ENCODE data around the gene OBP2A.

OBP2A gene

DNA sequence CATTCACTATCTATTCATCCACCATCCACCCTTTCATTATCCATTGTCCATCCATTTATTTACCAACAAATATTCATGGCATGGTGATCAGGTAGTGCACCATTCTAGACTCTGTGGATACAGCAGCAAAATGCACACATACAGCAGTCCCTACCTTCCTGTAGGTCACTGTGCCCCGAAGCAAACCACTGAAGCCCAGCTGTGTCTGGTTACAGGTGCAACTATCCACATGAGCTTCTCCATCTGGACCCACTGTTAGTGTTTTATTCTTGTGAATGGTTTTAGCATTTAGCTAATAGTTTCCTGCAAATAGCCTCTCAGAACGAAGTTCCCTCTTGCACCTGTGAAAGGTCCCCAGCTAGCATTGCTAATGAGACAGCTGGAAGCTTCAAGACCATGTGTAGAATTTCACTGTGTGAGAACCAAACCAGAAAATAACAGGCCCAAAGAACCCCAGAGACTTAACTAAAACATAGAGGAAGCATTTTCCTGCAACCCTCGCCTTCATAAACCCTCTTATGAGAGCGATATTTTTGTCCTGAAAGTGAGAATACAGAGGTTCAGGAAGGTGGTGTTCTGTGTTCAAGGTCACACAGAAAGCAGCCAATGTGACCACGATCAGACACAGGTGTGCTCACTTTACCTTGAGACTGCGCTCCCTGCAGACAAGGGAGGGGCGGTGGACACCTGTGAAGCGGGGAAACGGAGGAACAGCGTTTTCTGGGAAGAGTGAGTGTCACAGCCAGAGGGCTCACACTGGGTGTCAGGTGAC is 34.1 kb downstream of the OBP2A start:
- TF ChIP-seq FOXM1 (IDR thresholded peaks at IDR 0.05; ENCODE audit: borderline replicate concordance, low read depth) = no peak
- TF ChIP-seq TCF12 (IDR thresholded peaks at IDR 0.05; ENCODE audit: low read depth) = no peak
- TF ChIP-seq USF1 (IDR thresholded peaks at IDR 0.05) = no peak
- no peak for TF ChIP-seq CREB1 (IDR thresholded peaks at IDR 0.05; ENCODE audit: low read depth)

DNA sequence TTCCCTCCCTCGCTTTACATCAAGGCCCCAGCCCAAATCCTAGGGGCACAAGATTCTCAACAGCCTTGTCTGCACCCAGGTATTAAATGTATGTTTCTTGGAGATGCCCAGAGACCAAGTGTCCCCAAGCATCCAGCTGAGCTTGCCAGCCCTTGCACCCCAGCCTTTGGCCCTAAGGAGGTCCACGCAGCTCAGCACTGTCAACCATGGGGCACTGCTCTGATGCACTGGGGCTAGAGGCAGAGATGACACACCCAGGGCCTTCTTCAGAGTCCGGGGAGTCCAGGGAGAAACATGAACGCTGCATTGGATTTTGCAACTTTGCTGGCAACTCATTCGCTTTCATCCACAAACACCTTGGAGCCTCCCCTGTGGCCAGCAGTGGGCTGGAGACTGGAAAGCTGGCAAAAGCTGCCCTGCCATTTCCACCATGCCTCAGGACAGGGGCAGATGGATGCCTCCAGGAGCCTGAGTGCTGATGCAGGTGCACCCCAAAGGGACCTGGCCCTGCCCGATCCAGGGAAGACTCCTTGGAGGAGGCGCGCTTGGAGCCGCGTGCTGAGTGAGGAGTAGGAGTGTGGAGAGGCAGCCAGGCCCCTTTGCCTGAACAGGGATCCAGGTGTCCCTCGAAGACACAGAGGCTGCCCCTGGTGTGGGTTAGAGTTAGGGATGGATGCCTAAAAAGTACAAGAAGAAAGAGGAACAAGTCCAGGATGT is 34.9 kb downstream of the OBP2A start:
- no peak for TF ChIP-seq ZBTB7A (IDR thresholded peaks at IDR 0.05; ENCODE audit: low read depth)
- no peak for TF ChIP-seq NFIC (IDR thresholded peaks at IDR 0.05)
- TF ChIP-seq YY1 (IDR thresholded peaks at IDR 0.05; ENCODE audit: low read depth) = no peak
- no peak for TF ChIP-seq TEAD4 (IDR thresholded peaks at IDR 0.05)
- no peak for TF ChIP-seq EGR1 (IDR thresholded peaks at IDR 0.05)
- TF ChIP-seq TAF1 (IDR thresholded peaks at IDR 0.05; ENCODE audit: low read depth) = no peak
- TF ChIP-seq FOXM1 (IDR thresholded peaks at IDR 0.05; ENCODE audit: borderline replicate concordance, low read depth) = no peak
- TF ChIP-seq RAD21 (IDR thresholded peaks at IDR 0.05; ENCODE audit: low read depth) = no peak
- no peak for TF ChIP-seq CREB1 (IDR thresholded peaks at IDR 0.05; ENCODE audit: low read depth)

DNA sequence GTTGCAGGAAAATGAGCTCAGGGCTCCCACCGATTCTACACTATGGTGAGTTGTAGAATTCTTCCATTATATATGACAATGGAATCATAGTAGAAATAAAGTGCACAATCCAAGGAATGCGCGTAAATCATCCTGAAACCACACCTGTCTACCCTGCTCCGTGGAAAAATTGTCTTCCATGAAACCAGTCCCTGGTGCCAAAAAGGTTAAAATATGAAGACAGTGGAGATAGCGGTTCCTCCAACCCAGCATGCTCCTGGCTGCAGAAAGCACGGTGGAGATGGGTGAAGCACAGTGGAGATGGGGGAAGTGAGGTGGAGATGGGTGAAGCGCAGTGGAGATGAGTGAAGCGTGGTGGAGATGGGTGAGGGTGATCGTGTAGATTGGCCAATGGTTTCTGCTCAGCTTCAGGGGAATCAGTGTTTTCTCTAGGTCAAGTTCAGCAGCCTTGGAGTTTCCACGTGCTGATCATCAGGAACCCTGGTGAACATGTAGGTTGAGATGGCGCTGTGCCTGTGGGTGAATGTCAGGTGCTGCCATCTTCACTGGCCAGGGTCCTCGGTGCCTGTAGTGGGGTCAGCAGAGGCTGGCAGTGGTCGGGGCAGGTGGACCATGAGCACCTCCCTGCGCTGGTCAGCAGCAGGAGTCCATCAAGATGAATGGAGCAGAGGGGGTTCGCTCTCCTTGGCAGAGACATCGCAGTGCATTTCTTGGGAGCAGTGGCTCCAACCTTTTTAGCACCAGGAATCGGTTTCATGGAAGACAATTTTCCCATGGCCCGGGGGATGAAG is 35.9 kb downstream of the OBP2A start:
- TF ChIP-seq CREB1 (IDR thresholded peaks at IDR 0.05; ENCODE audit: low read depth) (no peak), REST (IDR thresholded peaks at IDR 0.05; ENCODE audit: low read depth) (no peak), ZBTB7A (IDR thresholded peaks at IDR 0.05; ENCODE audit: low read depth) (no peak), TAF1 (IDR thresholded peaks at IDR 0.05; ENCODE audit: low read depth) (no peak), EP300 (IDR thresholded peaks at IDR 0.05; ENCODE audit: borderline replicate concordance) (no peak), EGR1 (IDR thresholded peaks at IDR 0.05) (no peak), RAD21 (IDR thresholded peaks at IDR 0.05; ENCODE audit: low read depth) (no peak), USF1 (IDR thresholded peaks at IDR 0.05) (no peak), YY1 (IDR thresholded peaks at IDR 0.05; ENCODE audit: low read depth) (no peak), TCF12 (IDR thresholded peaks at IDR 0.05; ENCODE audit: low read depth) (no peak), CEBPB (IDR thresholded peaks at IDR 0.05) (no peak), NFIC (IDR thresholded peaks at IDR 0.05) (no peak), FOXM1 (IDR thresholded peaks at IDR 0.05; ENCODE audit: borderline replicate concordance, low read depth) (no peak), MAX (IDR thresholded peaks at IDR 0.05) (no peak)

- TF ChIP-seq YY1 (IDR thresholded peaks at IDR 0.05; ENCODE audit: low read depth) (no peak), NFIC (IDR thresholded peaks at IDR 0.05) (no peak), REST (IDR thresholded peaks at IDR 0.05; ENCODE audit: low read depth) (no peak), MAX (IDR thresholded peaks at IDR 0.05) (no peak), USF1 (IDR thresholded peaks at IDR 0.05) (no peak), EP300 (IDR thresholded peaks at IDR 0.05; ENCODE audit: borderline replicate concordance) (no peak), ZBTB7A (IDR thresholded peaks at IDR 0.05; ENCODE audit: low read depth) (no peak)
Measured at GRCh38 chr9:135582541-135582940, 36.6 kb downstream of the OBP2A start.
